Right hindlimb (tissue), 1 donor: ENCODE data around the gene GSTK1.
"Not testable (repeated sequence)": the region's sequence is repeated elsewhere in the genome, so short reads cannot be mapped to it uniquely, and the experiment has no call there.

Source experiments
- DNase-seq: peaks from one replicate; pipeline ENCODE4 v3.0.0-alpha.2; 2018

The GSTK1 gene

DNA sequence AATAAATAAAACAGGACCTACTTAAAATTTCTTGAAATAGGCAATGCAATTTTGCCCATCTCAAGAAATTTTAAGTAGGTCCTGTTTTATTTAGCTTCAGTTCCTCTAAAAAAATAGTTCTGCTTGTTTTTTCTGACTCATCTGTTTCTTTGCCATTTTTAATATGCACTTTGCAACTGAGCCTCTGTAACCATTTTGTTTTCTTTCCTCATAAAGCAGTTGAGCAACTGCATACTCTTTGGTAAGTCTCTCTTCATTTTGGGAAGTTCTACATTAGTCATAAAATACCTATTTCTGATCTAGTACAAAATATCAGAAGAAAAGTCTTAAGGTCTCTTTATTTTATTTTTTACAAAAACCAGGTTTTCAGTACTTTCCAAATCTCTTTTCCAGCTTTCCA, 23.4 kb upstream of the GSTK1 start:
- no peak for DNase-seq

DNA sequence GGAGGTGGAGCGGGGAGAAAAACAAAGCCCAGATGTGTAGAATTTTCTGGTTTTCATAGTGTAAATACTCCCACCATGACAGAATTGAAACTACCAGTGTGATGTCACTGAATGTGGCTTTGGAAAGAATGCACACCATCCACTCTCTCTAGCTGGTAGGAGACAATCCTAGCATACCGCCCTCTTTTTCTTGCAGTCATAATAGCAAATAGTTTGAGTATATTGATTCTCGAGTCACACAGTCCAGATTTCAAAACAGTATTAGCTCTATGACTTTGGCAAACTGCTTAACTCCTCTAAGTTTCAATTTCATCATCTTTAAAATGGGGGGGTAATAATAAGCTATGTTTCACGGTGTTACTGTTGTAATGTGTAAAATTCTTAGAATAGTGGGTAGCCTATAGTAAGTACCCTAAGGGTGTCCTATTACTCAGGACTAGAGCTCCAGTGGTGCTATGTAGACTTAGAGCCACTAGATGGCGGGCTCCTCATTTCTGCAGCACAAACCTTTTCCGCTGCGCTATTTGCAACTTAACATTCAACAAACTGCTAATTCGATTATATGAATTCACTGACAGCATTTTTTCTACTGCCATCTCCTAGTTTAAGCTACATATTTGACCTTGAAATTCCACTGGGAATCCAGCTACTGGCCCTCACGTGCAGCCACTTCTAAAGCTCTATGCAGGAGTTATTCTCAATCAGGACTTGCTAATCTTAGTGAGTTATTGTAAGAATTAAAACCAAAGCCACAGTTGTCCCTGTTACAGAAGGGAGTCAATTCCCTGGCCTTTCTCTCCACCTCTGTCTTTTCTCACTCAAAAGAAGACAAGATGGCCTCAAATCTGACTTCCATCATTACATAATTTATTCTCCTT, 22.7 kb upstream of the GSTK1 start:
- DNase-seq: peak; percentile 75

DNA sequence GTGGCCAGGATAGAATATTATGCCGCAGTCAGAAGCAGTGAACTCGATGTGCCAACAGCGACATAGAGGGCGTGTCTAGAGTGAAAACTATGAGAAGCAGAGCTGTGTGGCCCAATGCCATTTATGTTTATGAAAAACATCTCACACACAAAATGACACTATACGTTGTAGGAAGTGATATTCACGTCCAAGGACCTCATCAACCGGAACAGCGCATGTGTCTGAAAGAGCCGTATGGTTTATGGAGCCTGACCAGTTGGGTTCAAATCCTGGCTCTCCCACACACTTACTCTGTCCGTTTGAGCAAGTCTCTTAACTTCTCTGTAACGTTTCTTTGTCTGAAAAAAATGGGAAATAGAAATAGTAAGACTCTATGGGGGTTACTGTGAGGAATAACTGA, 20.9 kb upstream of the GSTK1 start:
- no peak for DNase-seq

DNA sequence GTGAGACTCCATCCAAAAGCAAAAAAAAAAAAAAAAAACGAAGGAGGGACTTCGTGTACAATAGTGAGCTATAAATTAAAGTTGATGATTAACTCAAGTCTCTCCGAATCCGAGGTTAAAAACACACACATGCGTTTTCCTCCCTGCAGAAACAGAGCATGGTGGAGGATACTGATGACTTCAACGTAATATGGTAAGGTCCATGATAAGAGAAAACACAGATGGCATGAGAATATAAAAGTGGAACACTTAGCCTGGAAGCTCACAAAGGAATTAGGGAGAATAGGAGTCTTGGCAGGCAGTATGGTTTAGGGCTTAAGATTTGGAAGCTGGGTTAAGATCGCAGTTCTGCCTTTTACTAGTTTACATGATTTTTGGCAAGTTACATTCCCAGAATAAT, 20.1 kb upstream of the GSTK1 start:
- no peak for DNase-seq

DNA sequence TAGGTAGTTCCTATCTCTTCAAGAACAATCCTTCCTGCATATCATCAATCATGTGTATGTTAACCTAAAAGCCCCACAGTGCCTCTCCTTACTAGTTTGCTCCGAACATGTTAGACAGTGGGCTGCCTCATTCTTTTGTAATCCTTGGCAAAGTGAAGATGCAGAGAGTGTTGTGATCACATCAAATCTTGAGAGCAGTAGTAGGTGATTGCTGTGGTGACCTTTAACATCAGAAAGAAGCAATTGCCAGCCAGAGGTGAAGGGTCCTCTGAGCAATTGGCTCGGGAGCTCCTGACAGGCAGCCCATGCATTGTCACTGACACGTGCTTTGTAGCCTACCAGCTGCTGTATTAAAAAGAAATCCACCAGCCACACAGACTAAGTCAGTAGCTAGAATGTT, 19.6 kb upstream of the GSTK1 start:
- DNase-seq: no peak

DNA sequence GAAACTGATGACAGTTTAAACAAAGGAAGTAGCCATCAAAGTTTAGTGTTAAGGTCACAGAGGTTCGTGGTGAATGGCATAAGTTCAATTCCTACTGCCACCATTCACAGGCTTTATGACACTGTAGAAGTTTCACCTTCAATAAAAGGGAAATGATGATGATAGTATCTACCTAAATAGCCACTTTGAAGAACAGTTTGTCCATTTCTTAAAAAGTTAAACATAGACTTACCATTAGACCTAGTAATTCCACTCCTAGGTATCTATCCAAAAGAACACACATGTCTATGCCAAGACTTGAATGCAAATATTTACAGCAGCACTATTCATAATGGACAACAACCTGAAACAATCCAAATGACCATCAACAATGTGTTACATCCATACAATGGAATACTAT, 18.9 kb upstream of the GSTK1 start:
- no peak for DNase-seq

DNA sequence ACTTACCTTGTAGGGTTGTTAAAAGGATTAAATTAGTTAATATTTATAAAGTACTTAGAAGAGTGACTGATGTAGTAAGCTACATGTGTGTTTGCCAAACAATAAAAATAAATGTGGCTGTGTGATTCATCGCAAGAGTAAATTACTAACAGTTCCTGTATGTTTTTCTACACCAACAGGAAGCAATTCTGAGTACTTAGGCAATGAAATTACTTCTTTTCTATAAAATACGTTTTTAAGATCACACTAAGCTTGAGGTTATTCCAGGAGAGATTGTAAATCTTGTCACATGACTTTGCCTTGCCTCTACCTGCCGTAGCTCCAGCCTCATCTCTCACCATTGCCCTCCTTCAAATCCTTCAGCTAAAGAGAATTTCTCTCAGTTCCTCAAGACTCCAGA, 18.1 kb upstream of the GSTK1 start:
- no peak for DNase-seq

DNA sequence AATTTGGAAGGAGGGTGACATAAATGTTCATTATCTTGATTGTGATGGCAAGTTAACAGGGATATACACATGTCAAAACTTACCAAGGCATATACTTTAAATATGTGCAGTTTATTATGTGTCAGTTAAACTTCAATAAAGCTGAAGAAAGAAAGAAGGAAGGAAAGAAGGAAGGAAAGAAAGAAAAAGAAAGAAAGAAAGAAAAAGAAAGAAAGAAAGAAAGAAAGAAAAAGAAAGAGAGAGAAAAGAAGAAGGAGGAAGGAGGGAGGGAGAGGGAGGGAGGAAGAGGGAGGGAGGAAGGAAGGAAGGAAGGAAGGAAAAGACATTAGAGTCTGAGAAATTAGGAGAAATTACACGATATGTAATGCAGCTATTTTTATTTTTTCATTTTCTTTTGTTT, 15.9 kb upstream of the GSTK1 start:
- no peak for DNase-seq

DNA sequence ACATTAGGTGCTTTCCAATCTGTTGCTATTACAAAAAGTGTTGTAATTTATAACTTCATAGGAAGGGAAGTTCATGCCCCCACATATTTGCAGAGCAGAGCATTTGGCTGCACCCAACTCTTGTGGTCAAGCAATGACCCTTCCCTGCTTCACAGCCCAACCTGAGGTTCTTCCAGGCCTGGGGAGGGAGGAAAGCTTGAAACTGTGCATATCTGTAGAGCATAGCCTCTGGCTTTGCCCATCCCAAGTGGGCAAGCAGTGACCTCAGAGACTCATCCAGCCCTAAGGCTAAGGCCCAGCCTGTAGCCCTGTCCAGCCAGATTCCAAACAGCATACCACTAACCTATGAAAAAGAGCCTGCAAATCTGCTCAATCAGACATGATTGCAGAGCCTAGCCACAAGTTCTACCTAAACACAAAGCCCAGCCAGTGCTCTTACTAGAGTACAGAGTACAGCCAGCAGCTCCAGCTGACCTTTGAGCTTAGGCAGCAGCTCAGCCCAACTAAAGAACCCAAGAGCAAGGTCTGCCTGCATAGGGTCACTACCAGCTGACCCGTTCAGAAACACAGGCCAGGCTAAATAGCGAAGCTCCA, 14.4 kb upstream of the GSTK1 start:
- no peak for DNase-seq

DNA sequence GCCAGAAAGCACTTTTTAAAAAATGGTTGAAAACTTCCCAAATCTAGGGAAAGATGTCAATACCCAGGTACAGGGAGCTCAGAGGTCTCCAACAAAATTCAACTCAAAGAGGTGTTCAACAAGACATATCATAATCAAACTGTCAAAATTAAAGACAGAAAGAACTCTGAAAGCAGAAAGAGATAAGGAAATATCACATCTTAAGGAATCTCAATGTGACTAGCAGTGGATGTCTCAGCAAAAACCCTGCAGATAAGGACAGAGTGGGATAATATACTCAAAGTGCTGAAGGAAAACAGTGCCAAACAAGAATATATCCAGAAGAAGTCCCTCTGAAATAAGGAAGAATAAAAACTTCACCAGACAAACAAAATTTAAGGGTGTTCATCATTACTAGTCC, 13.0 kb upstream of the GSTK1 start:
- DNase-seq: no peak

DNA sequence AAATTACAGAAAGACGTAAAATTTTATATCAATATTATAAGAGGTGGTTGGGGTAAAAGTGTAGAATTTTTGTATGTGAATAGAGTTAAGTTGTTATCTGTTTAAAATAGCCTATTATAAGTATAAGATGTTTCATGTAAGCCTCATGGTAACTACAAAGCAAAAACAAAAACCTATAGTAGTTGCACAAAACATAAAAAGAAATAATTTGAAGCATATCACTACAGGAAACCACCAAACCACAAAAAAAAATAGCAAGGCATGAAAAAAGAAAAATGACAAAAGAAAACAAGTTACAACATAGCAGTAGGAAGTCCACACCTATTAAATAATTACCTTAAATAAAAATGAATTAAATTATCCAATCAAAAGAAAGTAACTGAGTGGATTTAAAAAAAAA, 12.4 kb upstream of the GSTK1 start:
- no peak for DNase-seq

DNA sequence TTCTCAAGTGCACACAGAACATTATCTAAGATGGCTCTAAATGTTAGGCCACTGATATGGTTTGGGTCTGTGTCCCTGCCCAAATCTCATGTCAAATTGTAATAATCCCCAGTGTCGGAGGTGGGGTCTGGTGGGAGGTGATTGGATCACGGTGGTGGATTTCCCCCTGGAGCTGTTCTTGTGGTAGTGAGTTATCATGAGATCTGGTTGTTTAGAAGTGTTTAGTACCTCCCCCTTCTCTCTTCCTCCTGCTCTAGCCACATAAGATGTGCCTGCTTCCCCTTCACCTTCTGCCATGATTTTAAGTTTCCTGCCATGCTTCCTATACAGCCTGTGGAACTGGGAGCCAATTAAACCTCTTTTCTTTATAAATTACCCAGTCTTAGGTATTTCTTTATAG, 11.2 kb upstream of the GSTK1 start:
- DNase-seq: no peak

DNA sequence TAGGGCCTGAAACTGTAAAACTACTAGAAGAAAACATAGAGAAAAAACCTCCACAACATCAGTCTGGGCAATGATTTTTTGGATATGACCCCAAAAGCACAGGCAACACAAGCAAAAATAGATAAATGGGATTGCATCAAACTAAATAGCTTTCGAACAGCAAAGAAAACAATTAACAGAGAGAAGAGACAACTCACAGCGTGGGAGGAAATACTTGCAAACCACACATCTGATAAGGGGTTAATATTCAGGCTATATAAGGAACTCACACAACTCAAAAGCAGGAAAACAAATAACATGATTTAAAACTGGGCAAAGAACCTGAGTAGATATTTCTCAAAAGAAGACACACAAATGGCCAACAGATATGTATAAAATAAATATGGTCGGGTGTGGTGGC, 7.7 kb upstream of the GSTK1 start:
- DNase-seq: no peak

DNA sequence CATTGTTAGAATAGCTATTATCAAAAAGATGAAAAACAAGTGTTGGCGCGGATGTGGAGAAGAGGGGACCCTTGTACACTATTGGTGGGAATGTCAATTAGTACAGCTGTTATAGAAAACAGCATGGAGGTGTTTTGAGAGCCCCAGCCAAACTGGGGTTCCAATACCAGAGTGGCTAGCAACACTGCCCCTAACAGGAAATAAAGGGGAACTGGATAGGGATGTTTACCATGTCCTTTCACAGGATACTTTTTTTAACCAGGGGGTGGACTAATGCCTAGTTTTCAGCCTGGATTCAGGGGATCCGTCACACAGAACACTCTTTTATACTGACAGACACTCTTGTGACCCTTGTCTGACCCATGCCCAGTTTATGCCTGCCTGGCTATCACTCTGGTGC, 6.9 kb upstream of the GSTK1 start:
- no peak for DNase-seq

DNA sequence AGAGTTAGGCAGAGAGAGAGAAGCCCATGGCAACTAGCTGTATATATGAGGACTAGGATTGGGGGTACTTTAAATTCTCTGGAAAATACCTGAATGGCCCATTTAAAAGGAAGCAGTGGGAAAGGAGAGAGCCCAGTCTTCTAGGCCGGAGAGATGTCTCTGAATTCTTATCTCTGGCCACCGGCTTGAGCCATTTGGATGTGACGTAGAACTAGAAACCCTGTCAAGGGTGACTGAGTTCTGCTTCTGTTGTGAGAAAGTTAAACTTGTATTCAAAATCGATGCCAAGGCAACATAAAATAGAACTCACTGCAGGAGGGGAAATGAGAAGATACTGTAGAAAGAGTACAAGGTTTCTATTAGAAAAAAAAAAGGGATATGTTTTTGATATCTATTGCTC, 6.3 kb upstream of the GSTK1 start:
- no peak for DNase-seq

DNA sequence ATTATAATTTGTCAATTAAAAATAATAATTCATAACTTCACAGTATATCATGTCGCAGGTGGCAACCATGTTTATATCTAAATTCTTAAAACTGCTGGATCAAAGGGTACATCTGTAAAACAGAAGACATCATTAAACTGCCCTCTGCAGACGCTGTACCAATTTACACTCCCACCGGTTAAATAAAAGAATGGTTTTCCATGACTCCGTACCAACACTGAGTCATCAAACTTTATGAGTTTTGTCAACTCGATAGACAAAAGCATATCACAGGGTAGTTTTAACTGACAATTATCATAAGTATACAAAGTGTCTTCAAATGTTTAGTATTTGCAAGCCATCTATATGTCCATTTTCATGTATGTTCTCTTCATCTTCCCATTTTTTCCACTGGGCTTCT, 5.7 kb upstream of the GSTK1 start:
- DNase-seq: no peak

DNA sequence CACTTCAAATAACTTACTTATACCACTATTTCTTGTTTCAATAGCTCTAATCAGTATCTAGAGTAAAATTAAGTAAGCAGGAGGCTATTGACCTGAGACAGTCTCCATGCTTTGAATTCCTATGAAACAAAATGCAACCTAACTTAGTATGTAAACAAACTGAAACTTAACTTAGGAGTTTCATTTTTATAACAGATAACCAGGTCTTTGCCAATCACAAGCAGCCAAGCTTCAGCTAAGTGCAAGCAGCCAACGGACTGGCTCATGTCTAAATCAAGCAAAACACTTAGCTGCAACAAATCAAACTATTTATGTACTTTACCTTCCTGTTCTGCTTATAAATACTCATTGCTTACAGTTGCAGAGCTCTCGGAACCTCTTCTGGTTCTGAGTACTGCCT, 4.4 kb upstream of the GSTK1 start:
- no peak for DNase-seq

DNA sequence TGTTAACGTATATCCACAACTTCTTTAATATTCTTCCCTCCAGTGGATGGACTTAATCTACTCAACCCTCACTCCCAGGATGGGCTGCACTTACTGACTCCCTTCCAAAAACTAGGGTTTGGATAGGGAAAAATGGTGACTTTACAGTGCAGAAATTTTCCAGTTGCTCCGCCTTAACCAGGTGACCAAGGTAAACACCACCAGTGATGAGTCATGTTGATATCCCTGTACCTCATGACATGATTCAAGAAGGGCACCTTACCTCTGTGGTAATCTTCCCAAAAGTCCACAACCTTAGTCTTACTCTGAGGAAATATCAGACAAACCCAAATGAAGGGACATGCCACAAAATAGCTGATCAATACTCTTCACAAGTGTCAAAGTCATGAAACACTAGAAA, 3.5 kb upstream of the GSTK1 start:
- no peak for DNase-seq

DNA sequence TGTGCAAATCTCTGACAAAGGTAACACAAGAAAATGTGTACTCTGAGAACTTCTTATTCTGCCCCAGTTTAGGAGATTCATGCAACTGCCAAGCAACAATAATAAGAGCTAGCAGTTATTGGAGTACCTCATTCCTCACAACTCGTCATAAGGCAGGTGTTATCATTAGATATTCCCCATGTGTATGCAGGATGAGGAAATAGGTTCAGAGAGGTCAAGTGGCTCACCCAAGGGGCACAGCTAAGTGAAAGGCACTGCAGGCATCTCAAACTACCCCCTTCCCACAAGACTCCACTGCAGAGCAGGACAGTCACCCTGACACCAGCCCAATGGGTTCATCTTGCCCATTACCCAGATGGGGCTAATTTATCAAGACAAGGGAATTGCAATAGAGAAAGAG, 1.3 kb upstream of the GSTK1 start:
- DNase-seq: no peak

DNA sequence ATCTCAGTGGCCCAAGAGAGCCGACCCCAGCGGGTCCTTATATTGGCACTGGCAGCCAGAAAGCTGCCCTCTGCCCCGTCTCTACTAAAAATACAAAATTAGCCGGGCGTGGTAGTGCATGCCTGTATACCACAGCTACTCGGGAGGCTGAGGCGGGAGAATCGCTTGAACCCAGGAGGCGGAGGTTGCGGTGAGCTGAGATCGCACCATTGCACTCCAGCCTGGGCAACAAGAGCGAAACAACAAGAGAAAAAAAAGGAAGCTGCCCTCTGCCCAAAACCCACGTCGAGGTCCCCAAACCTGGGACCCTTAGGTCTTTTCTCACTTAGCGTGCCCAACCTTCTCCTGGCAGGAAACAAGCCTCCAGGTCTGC, 941 bp downstream of the GSTK1 start:
- not testable (repeated sequence) for DNase-seq

DNA sequence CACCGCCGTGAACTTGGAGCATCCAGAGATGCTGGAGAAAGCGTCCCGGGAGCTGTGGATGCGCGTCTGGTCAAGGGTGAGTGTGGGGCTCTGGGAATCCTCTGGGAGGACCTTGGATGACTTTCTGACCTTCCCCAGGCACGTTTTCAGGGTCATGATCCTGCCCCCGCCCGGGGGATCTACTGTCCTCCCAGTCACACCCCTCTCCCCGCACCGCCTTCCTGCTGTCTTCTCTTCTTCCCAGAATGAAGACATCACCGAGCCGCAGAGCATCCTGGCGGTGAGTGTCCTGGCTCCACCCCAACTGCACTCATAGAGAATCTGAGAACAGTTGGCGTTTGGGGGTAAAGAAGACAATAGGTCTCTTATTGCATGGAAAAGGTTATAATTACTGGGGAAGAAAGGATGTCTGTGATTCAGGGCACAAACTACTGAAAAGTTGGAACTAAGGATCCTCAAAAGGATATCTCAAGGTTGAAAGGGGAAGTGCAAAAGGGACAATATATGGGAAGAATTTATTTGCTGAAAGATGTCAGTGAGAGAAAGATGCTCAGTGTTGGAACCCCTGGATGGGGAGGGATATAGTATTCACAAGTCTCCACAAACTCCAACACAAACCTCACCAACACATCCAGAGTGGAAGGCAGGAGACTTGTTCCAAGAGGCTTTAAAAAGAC, 1.9 kb downstream of the GSTK1 start:
- DNase-seq: no peak

DNA sequence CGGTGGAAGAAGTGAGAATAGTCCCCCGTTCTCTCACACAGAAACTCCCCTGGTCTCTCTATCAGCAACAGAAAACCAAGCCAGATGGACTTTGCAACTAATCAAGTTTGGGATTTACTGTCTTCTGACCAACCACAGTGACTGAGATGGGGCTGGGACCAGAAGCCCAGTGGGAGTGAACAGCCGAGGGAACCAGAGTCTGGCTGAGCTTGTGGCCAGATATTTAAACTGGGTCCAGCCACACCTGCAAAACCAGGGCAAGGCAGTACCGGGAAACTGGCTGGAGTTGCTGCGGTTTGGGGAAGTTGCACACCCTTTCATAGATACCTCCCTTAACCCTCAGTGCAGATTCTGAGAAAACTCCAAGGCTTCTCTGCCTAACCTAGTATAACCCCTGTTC, 6.0 kb downstream of the GSTK1 start:
- DNase-seq: no peak

DNA sequence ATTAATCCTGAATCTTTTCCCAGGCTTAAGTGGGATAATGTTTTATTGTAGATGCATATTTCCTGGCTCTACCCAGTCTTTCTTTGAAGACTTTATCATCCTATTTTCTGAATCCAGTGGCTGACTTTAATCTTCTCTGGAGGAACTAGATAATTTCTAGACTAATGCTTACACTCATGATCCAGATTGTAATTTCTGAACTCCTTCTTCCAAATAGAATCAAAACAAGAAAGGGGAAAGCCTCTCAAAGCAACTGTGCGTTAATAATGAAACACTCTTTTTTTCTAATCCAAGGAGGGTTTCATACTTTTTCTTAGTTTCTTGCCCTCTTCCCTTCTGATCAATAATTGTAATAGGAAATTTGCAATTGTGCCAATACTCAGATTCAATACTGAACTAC, 8.0 kb downstream of the GSTK1 start:
- DNase-seq: no peak

DNA sequence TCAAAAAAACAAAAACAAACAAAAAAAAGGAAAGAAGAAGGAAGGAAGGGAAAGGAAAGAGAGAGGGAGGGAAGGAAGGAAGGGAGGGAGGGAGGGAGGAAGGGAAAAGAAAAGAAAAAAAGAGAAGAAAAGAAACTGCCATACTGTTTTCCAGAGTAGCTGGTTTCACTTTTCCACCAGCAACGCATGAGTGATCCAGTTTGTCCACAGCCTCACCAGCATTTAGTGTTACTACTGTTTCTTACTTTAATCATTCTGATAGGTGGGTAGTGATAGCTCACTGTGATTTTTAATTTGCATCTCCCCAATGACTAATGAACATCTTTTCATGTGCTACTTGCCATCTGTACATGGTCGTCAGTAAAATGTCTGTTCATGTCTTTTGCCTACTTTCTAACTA, 9.6 kb downstream of the GSTK1 start:
- no peak for DNase-seq
